SK-N-MC (cell line): ENCODE results near the gene CTRB2.

Experiments used
- EZH2 ChIP-seq: fragments of 200-600 bp; sonication (generic); IDR thresholded peaks from one replicate; pipeline ENCODE4 v1.6.1; 2017; ENCODE audit warnings: antibody characterized with exemption
- FOXP2 ChIP-seq: optimal IDR thresholded peaks from 2 replicates; pipeline ENCODE3; 2011; ENCODE audit warnings: mild to moderate bottlenecking, moderate library complexity; ENCODE audit not compliant: insufficient read depth; ENCODE audit errors: extremely low read length, control extremely low read depth
- POLR2AphosphoS5 ChIP-seq: IDR thresholded peaks from 2 replicates; pipeline ENCODE4 v1.6.1; 2012; ENCODE audit warnings: mild to moderate bottlenecking, low read depth, low read length, borderline replicate concordance

DNA sequence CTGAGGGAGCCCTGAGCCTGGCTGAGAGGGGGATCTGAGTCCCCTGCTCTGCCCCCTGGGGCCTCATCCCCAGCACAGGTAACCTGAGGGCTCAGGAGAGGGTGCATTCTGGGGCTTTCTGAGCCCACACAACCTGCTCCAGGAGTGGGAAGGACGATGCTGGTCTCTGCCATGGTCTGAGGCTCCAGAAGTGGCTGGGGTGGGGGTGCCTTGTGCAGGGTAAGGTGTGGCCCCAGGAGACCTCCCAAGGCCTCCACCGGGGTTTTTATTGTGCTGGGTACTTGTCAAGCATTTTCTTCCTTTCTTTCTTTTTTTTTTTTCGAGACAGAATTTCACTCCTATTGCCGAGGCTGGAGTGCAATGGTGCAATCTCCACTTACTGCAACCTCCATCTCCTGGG lies 12.1 kb upstream of the CTRB2 start:
- no peak for TF ChIP-seq POLR2AphosphoS5
- no peak for TF ChIP-seq EZH2
- no peak for TF ChIP-seq FOXP2
